GM12891 (cell line): Measurements from ENCODE around the gene ATXN7L1.

Experiments used
- PAX5 ChIP-seq: IDR thresholded peaks from 2 replicates; pipeline ENCODE4 v1.6.1; 2011; ENCODE audit warnings: low read length, moderate library complexity, mild to moderate bottlenecking; ENCODE audit not compliant: insufficient read depth, severe bottlenecking
- POLR2A ChIP-seq: IDR thresholded peaks from 2 replicates; pipeline ENCODE4 v1.6.1; 2011; ENCODE audit warnings: low read depth, low read length, control low read depth
- POLR2AphosphoS5 ChIP-seq: IDR thresholded peaks from 2 replicates; pipeline ENCODE4 v1.6.1; 2011; ENCODE audit warnings: low read depth, low read length, control low read depth
- POU2F2 ChIP-seq: IDR thresholded peaks from 2 replicates; pipeline ENCODE4 v1.6.1; 2011; ENCODE audit warnings: low read depth, mild to moderate bottlenecking, control low read depth, low read length, moderate library complexity
- SPI1 ChIP-seq: IDR thresholded peaks from 2 replicates; pipeline ENCODE4 v1.6.1; 2011; ENCODE audit warnings: low read depth, low read length, control low read depth
- TAF1 ChIP-seq: IDR thresholded peaks from 2 replicates; pipeline ENCODE4 v1.6.1; 2011; ENCODE audit warnings: low read depth, low read length, control low read depth

GRCh38 chr7:105766421-105767073 lies 109.9 kb downstream of the ATXN7L1 start:
- TF ChIP-seq POLR2AphosphoS5: no peak
- TF ChIP-seq TAF1: no peak
- no peak for TF ChIP-seq POLR2A
- TF ChIP-seq SPI1: no peak
- no peak for TF ChIP-seq PAX5
- peak; percentile 85 for TF ChIP-seq POU2F2
